HK-2 (cell line): Measurements from ENCODE around the gene HMMR.
"Not testable (repeated sequence)": the region's sequence is repeated elsewhere in the genome, so short reads cannot be mapped to it uniquely, and the experiment has no call there.

Experiments
- DNase-seq: peaks from one replicate; pipeline ENCODE4 v3.0.0-alpha.2; 2018; ENCODE audit not compliant: unreplicated experiment

HMMR gene

GRCh38 chr5:163508753-163509152 is 48.3 kb downstream of the HMMR start:
- no peak for DNase-seq

GRCh38 chr5:163509291-163509951 is 49.0 kb downstream of the HMMR start:
- DNase-seq, result no peak

- no peak for DNase-seq
These were observed 52.1 kb downstream of the HMMR start for GRCh38 chr5:163512526-163512925.

- DNase-seq, result no peak
These were observed 64.7 kb downstream of the HMMR start for GRCh38 chr5:163525096-163525495.

- DNase-seq, result no peak
These were observed 69.3 kb downstream of the HMMR start for GRCh38 chr5:163529698-163530097.

- no peak for DNase-seq
These were observed 70.8 kb downstream of the HMMR start for GRCh38 chr5:163531272-163531671.

- no peak for DNase-seq
These were observed 72.0 kb downstream of the HMMR start for GRCh38 chr5:163532171-163533084.

GRCh38 chr5:163533223-163533622 is 72.8 kb downstream of the HMMR start:
- DNase-seq, result no peak

- DNase-seq, result no peak
These were observed 74.2 kb downstream of the HMMR start for GRCh38 chr5:163534492-163535094.

- DNase-seq, result no peak
These were observed 74.9 kb downstream of the HMMR start for GRCh38 chr5:163535290-163535689.

GRCh38 chr5:163536442-163536841 is 76.0 kb downstream of the HMMR start:
- DNase-seq, result not testable (repeated sequence)

GRCh38 chr5:163540696-163541095 is 80.3 kb downstream of the HMMR start:
- no peak for DNase-seq
